HEK293 (cell line): Measurements from ENCODE around the gene SCARB2.

Experiments used
- GLI2 ChIP-seq: fragments of 450-650 bp; formaldehyde crosslinking; IDR thresholded peaks from 2 replicates; pipeline ENCODE4; 2017; ENCODE audit warnings: missing biosample characterization, missing genetic modification characterization, low read depth, borderline replicate concordance
- GLI4 ChIP-seq: fragments of 450-650 bp; formaldehyde crosslinking; IDR thresholded peaks from 2 replicates; pipeline ENCODE4 v1.5.1; 2016; ENCODE audit warnings: missing biosample characterization, missing genetic modification characterization
- MZF1 ChIP-seq: fragments of 450-650 bp; formaldehyde crosslinking; IDR thresholded peaks from 2 replicates; pipeline ENCODE4 v1.5.1; 2017; ENCODE audit warnings: missing biosample characterization, missing genetic modification characterization, borderline replicate concordance
- ZBTB7A ChIP-seq: fragments of 450-650 bp; formaldehyde crosslinking; IDR thresholded peaks from 2 replicates; pipeline ENCODE4 v1.5.1; 2016; ENCODE audit warnings: low read depth, missing biosample characterization, missing genetic modification characterization
- ZFHX2 ChIP-seq: fragments of 450-650 bp; formaldehyde crosslinking; conservative IDR thresholded peaks from 2 replicates; pipeline ENCODE4 v1.5.1; 2016; ENCODE audit warnings: missing biosample characterization, missing genetic modification characterization
- ZFP37 ChIP-seq: fragments of 450-650 bp; formaldehyde crosslinking; IDR thresholded peaks from 2 replicates; pipeline ENCODE4 v1.5.1; 2016; ENCODE audit warnings: missing biosample characterization, missing genetic modification characterization
- ZNF10 ChIP-seq: fragments of 450-650 bp; formaldehyde crosslinking; IDR thresholded peaks from 2 replicates; pipeline ENCODE4 v1.5.1; 2017; ENCODE audit warnings: missing biosample characterization, missing genetic modification characterization
- ZNF133 ChIP-seq: fragments of 450-650 bp; formaldehyde crosslinking; IDR thresholded peaks from 2 replicates; pipeline ENCODE4 v1.5.1; 2016; ENCODE audit warnings: missing biosample characterization, missing genetic modification characterization
- ZNF16 ChIP-seq: fragments of 450-650 bp; formaldehyde crosslinking; IDR thresholded peaks from 2 replicates; pipeline ENCODE4 v1.5.1; 2016; ENCODE audit warnings: low read depth, missing biosample characterization, missing genetic modification characterization
- ZNF184 ChIP-seq: fragments of 450-650 bp; IDR thresholded peaks from 2 replicates; pipeline ENCODE4 v1.5.1; 2018; ENCODE audit warnings: missing biosample characterization, mild to moderate bottlenecking, missing genetic modification characterization
- ZNF24 ChIP-seq: fragments of 450-650 bp; formaldehyde crosslinking; IDR thresholded peaks from 2 replicates; pipeline ENCODE4 v1.5.1; 2016; ENCODE audit warnings: missing biosample characterization, missing genetic modification characterization
- ZNF248 ChIP-seq: fragments of 450-650 bp; formaldehyde crosslinking; IDR thresholded peaks from 2 replicates; pipeline ENCODE4 v1.5.1; 2017; ENCODE audit warnings: missing biosample characterization, missing genetic modification characterization
- ZNF266 ChIP-seq: fragments of 450-650 bp; formaldehyde crosslinking; IDR thresholded peaks from 2 replicates; pipeline ENCODE4 v1.5.1; 2016; ENCODE audit warnings: missing biosample characterization, missing genetic modification characterization, low read depth
- ZNF302 ChIP-seq: fragments of 450-650 bp; formaldehyde crosslinking; IDR thresholded peaks from 2 replicates; pipeline ENCODE4 v1.5.1; 2016; ENCODE audit warnings: missing biosample characterization, missing genetic modification characterization, low read depth
- ZNF366 ChIP-seq: fragments of 450-650 bp; formaldehyde crosslinking; conservative IDR thresholded peaks from 2 replicates; pipeline ENCODE4 v1.5.1; 2016; ENCODE audit warnings: missing biosample characterization, missing genetic modification characterization
- ZNF37A ChIP-seq: fragments of 450-650 bp; IDR thresholded peaks from 2 replicates; pipeline ENCODE4 v1.5.1; 2018; ENCODE audit warnings: missing biosample characterization, missing genetic modification characterization
- ZNF433 ChIP-seq: fragments of 450-650 bp; formaldehyde crosslinking; IDR thresholded peaks from 2 replicates; pipeline ENCODE4 v1.5.1; 2016; ENCODE audit warnings: missing biosample characterization, missing genetic modification characterization, low read depth
- ZNF48 ChIP-seq: fragments of 450-650 bp; formaldehyde crosslinking; IDR thresholded peaks from 2 replicates; pipeline ENCODE4 v1.5.1; 2016; ENCODE audit warnings: missing biosample characterization, missing genetic modification characterization
- ZNF510 ChIP-seq: fragments of 450-650 bp; formaldehyde crosslinking; IDR thresholded peaks from 2 replicates; pipeline ENCODE4 v1.5.1; 2018; ENCODE audit warnings: mild to moderate bottlenecking, missing genetic modification characterization, missing biosample characterization; ENCODE audit not compliant: insufficient replicate concordance
- ZNF596 ChIP-seq: fragments of 450-650 bp; IDR thresholded peaks from 2 replicates; pipeline ENCODE4 v1.5.0; 2018; ENCODE audit warnings: missing biosample characterization, mild to moderate bottlenecking, missing genetic modification characterization, moderate library complexity
- ZNF610 ChIP-seq: fragments of 450-650 bp; formaldehyde crosslinking; IDR thresholded peaks from 2 replicates; pipeline ENCODE4 v1.5.1; 2016; ENCODE audit warnings: missing biosample characterization, missing genetic modification characterization, borderline replicate concordance
- ZNF701 ChIP-seq: fragments of 450-650 bp; formaldehyde crosslinking; IDR thresholded peaks from 2 replicates; pipeline ENCODE4 v1.5.1; 2016; ENCODE audit warnings: missing biosample characterization, missing genetic modification characterization
- ZNF791 ChIP-seq: fragments of 450-650 bp; formaldehyde crosslinking; IDR thresholded peaks from 2 replicates; pipeline ENCODE4 v1.5.1; 2016; ENCODE audit warnings: missing biosample characterization, missing genetic modification characterization
- ZXDB ChIP-seq: fragments of 450-650 bp; formaldehyde crosslinking; IDR thresholded peaks from 2 replicates; pipeline ENCODE4 v1.5.1; 2016; ENCODE audit warnings: missing biosample characterization, missing genetic modification characterization
- TF ChIP-seq, protein P1 (sequence below): fragments of 450-650 bp; formaldehyde crosslinking; IDR thresholded peaks from 2 replicates; pipeline ENCODE4 v1.5.1; 2016; ENCODE audit warnings: missing biosample characterization, missing genetic modification characterization, low read depth
- TF ChIP-seq, protein P2 (sequence below): fragments of 450-650 bp; formaldehyde crosslinking; IDR thresholded peaks from 2 replicates; pipeline ENCODE4 v1.5.1; 2016; ENCODE audit warnings: missing biosample characterization, missing genetic modification characterization
- TF ChIP-seq, protein P3 (sequence below): fragments of 450-650 bp; formaldehyde crosslinking; IDR thresholded peaks from 2 replicates; pipeline ENCODE4 v1.5.1; 2016; ENCODE audit warnings: missing biosample characterization, missing genetic modification characterization
- TF ChIP-seq, protein P4 (sequence below): fragments of 450-650 bp; formaldehyde crosslinking; IDR thresholded peaks from 2 replicates; pipeline ENCODE4 v1.5.1; 2016; ENCODE audit warnings: missing biosample characterization, missing genetic modification characterization
- TF ChIP-seq, protein P5 (sequence below): fragments of 450-650 bp; formaldehyde crosslinking; IDR thresholded peaks from 2 replicates; pipeline ENCODE4 v1.5.1; 2016; ENCODE audit warnings: missing biosample characterization, missing genetic modification characterization
- TF ChIP-seq, protein P6 (sequence below): fragments of 450-650 bp; formaldehyde crosslinking; optimal IDR thresholded peaks from 2 replicates; pipeline ENCODE3; 2016; ENCODE audit warnings: missing biosample characterization, mild to moderate bottlenecking, missing genetic modification characterization

SCARB2 gene

DNA sequence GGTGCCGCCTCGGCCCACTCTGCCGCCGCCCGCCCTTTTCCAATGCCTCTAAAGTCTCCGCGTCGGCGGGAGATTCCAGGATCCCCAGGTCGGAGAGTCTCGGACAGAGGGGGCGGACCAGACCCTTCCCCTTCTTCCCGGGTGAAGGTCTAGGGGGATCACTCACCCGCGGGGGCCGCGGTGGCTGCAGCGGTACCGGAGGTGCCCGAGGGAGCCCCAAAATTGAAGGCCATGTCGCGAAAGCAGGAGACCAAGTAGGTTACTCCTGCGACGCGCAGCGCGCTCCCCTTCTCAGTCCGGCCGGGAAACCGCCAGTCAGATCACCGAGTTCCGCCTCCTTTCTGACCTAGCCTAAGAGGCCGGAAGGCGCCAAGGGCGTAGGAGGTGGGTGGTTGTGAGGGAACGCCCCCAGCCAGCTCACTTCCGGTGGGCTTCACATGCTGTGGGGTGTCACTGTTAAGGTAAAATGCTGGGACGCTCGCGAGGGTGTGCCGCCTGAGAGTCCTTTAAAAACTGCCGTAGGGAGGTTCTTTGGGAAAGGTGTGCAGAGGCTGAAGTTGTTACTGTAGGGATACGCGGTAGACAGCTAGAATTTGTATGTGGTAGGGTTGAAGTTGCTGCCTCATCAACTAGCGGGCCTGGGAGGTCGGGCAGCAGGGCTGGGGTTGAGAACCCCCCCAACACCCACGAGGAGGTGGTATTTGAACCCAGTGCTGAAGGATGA is 65.3 kb downstream of the SCARB2 start, which contains the start of gene NUP54 (continued):
- TF ChIP-seq ZNF701 (tag by site-specific recombination), result no peak
- TF ChIP-seq ZNF596 (tag by site-specific recombination), result no peak
- TF ChIP-seq ZXDB (tag by site-specific recombination), result peak; percentile 91
- TF ChIP-seq, protein P1, sequence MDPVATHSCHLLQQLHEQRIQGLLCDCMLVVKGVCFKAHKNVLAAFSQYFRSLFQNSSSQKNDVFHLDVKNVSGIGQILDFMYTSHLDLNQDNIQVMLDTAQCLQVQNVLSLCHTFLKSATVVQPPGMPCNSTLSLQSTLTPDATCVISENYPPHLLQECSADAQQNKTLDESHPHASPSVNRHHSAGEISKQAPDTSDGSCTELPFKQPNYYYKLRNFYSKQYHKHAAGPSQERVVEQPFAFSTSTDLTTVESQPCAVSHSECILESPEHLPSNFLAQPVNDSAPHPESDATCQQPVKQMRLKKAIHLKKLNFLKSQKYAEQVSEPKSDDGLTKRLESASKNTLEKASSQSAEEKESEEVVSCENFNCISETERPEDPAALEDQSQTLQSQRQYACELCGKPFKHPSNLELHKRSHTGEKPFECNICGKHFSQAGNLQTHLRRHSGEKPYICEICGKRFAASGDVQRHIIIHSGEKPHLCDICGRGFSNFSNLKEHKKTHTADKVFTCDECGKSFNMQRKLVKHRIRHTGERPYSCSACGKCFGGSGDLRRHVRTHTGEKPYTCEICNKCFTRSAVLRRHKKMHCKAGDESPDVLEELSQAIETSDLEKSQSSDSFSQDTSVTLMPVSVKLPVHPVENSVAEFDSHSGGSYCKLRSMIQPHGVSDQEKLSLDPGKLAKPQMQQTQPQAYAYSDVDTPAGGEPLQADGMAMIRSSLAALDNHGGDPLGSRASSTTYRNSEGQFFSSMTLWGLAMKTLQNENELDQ (tag by site-specific recombination), result no peak
- 0 out of 2 replicates have a peak, but pooled peaks have one; percentile 9 for TF ChIP-seq MZF1
- TF ChIP-seq ZNF133, result no peak
- no peak for TF ChIP-seq ZNF48
- no peak for TF ChIP-seq ZNF791 (tag by site-specific recombination)
- TF ChIP-seq ZNF24 (tag by site-specific recombination), result peak; percentile 82
- TF ChIP-seq, protein P2, sequence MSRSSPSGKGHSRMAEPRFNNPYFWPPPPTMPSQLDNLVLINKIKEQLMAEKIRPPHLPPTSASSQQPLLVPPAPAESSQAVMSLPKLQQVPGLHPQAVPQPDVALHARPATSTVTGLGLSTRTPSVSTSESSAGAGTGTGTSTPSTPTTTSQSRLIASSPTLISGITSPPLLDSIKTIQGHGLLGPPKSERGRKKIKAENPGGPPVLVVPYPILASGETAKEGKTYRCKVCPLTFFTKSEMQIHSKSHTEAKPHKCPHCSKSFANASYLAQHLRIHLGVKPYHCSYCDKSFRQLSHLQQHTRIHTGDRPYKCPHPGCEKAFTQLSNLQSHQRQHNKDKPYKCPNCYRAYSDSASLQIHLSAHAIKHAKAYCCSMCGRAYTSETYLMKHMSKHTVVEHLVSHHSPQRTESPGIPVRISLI, result no peak
- TF ChIP-seq, protein P3, sequence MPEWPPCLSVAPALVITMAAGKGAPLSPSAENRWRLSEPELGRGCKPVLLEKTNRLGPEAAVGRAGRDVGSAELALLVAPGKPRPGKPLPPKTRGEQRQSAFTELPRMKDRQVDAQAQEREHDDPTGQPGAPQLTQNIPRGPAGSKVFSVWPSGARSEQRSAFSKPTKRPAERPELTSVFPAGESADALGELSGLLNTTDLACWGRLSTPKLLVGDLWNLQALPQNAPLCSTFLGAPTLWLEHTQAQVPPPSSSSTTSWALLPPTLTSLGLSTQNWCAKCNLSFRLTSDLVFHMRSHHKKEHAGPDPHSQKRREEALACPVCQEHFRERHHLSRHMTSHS (tag by site-specific recombination), result no peak
- no peak for TF ChIP-seq ZNF37A (tag by site-specific recombination)
- no peak for TF ChIP-seq ZNF248 (tag by site-specific recombination)
- TF ChIP-seq ZNF302 (tag by site-specific recombination), result no peak
- TF ChIP-seq, protein P4, sequence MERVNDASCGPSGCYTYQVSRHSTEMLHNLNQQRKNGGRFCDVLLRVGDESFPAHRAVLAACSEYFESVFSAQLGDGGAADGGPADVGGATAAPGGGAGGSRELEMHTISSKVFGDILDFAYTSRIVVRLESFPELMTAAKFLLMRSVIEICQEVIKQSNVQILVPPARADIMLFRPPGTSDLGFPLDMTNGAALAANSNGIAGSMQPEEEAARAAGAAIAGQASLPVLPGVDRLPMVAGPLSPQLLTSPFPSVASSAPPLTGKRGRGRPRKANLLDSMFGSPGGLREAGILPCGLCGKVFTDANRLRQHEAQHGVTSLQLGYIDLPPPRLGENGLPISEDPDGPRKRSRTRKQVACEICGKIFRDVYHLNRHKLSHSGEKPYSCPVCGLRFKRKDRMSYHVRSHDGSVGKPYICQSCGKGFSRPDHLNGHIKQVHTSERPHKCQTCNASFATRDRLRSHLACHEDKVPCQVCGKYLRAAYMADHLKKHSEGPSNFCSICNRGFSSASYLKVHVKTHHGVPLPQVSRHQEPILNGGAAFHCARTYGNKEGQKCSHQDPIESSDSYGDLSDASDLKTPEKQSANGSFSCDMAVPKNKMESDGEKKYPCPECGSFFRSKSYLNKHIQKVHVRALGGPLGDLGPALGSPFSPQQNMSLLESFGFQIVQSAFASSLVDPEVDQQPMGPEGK (tag by site-specific recombination), result peak; percentile 72
- peak; percentile 21; the same call in 1 of the 2 replicates for TF ChIP-seq ZNF610
- TF ChIP-seq GLI2 (tag by site-specific recombination), result no peak
- no peak for TF ChIP-seq ZNF366 (tag by site-specific recombination)
- no peak for TF ChIP-seq GLI4 (tag by site-specific recombination)
- peak; percentile 79 for TF ChIP-seq ZNF10 (tag by site-specific recombination)
- peak; percentile 17; the same call in 1 of the 2 replicates for TF ChIP-seq ZNF266 (tag by site-specific recombination)
- TF ChIP-seq, protein P5, sequence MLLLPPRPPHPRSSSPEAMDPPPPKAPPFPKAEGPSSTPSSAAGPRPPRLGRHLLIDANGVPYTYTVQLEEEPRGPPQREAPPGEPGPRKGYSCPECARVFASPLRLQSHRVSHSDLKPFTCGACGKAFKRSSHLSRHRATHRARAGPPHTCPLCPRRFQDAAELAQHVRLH (tag by site-specific recombination), result peak; percentile 72; the same call in 1 of the 2 replicates
- no peak for TF ChIP-seq ZNF433 (tag by site-specific recombination)
- TF ChIP-seq, protein P6, sequence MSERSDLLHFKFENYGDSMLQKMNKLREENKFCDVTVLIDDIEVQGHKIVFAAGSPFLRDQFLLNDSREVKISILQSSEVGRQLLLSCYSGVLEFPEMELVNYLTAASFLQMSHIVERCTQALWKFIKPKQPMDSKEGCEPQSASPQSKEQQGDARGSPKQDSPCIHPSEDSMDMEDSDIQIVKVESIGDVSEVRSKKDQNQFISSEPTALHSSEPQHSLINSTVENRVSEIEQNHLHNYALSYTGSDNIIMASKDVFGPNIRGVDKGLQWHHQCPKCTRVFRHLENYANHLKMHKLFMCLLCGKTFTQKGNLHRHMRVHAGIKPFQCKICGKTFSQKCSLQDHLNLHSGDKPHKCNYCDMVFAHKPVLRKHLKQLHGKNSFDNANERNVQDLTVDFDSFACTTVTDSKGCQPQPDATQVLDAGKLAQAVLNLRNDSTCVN (tag by site-specific recombination), result peak; percentile 73
- TF ChIP-seq ZNF16 (tag by site-specific recombination), result no peak
- TF ChIP-seq ZFP37 (tag by site-specific recombination), result peak; percentile 74
- TF ChIP-seq ZBTB7A (tag by site-specific recombination), result no peak; the same call in 1 of the 2 replicates
- peak; percentile 87 for TF ChIP-seq ZFHX2
- TF ChIP-seq ZNF510 (tag by site-specific recombination), result no peak
- no peak for TF ChIP-seq ZNF184 (tag by site-specific recombination)
